ENCODE measurements around the gene EOLA2.
"Not testable (repeated sequence)": the region's sequence is repeated elsewhere in the genome, so short reads cannot be mapped to it uniquely, and the experiment has no call there.

EOLA2 gene

GRCh38 chrX:149932150-149932549, 6.1 kb downstream of the EOLA2 start:
- not testable (repeated sequence) for DNase-seq

DNA sequence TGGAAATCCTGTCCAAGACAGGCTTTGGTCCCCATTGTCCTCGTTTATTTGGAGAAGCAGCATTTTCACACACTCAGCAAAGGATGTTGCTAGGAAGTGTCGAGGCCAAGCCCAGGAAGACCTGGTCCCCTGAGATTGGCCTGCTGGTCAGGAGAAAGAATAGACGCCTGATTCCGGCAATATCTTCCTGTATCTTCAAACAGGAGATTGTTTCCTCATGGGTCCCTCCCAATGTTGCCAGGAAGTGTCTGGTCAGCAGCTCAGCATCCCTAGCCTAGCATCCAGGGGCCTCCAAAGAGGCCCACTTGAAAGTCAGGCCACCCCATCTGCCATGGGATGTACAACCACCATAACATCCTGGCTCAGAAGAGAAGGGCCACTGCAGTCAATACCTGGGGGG, 6.9 kb downstream of the EOLA2 start:
- DNase-seq, result not testable (repeated sequence)

DNA sequence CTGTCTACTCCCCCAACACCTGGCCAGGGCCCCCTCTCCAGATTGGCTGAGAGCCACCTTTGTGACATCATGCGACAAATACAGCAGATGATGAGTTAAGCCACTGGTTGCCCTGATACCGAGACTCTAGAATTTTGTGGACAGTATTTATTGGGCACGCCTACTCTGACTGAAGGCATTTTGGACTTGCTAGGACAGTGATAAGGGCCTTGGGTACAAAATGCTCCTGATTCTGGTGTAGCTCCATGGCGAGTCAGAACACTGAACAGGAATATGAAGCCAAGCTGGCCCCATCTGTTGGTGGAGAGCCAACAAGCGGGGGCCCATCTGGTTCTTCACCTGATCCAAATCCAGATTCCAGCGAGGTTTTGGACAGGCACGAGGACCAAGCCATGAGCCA, 8.9 kb downstream of the EOLA2 start, which contains the start of gene HSFX4:
Gene HSFX4 (plus strand): TSS at position 174 of the 400 bp plus-strand sequence. CDS start 72 bp downstream, at position 246.
- not testable (repeated sequence) for DNase-seq

DNA sequence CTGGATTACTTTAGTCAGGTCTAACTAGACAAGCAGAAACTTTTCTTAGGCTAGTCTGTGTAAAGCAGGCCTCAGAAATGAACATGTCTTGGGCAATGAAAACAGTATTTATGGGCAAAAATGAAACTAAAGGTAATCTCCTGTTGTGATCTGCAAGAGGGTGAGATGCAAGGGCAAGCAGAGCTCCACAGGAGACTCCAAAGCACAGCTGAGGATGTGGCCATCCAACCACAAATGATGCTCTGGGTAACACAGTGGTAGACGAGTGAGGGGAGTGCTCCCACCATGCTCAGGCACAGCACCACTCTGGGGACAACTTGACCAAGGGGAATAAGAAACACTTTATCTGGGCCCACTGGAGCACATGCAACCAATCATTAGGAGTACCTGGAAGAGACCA, 9.7 kb downstream of the EOLA2 start:
- DNase-seq, result not testable (repeated sequence)

GRCh38 chrX:149927964-149928258, 10.4 kb downstream of the EOLA2 start:
- not testable (repeated sequence) for DNase-seq

- not testable (repeated sequence) for DNase-seq
These were observed 10.9 kb downstream of the EOLA2 start for GRCh38 chrX:149927245-149927963.

- not testable (repeated sequence) for DNase-seq
These were observed 13.9 kb downstream of the EOLA2 start for GRCh38 chrX:149924434-149924833.

GRCh38 chrX:149923836-149924235, 14.5 kb downstream of the EOLA2 start:
- DNase-seq, result not testable (repeated sequence)

- DNase-seq, result no peak
These were observed 21.4 kb downstream of the EOLA2 start for GRCh38 chrX:149916745-149917392.

- no peak for DNase-seq
These were observed 28.1 kb downstream of the EOLA2 start for GRCh38 chrX:149910178-149910695.

GRCh38 chrX:149909324-149910177, 28.7 kb downstream of the EOLA2 start:
- no peak for DNase-seq

DNA sequence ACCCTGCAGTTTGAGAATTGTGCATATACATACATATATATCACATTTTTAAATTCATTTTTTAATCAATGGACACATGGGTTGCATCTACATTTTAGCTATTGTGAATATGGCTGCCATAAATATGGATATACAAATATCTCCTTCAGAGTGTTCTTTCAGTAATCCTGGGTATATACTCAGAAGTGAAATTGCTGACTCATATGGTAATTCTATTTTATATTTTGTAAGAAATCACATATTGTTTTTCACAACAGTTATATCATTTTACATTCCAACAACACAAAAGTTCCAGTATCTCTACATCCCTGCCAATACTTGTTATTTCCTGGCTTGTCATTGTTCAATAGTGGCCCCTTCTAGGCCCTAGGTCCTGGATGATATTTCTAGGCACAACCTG, 29.6 kb downstream of the EOLA2 start:
- no peak for DNase-seq

GRCh38 chrX:149908308-149908707, 30.0 kb downstream of the EOLA2 start:
- DNase-seq, result no peak

DNA sequence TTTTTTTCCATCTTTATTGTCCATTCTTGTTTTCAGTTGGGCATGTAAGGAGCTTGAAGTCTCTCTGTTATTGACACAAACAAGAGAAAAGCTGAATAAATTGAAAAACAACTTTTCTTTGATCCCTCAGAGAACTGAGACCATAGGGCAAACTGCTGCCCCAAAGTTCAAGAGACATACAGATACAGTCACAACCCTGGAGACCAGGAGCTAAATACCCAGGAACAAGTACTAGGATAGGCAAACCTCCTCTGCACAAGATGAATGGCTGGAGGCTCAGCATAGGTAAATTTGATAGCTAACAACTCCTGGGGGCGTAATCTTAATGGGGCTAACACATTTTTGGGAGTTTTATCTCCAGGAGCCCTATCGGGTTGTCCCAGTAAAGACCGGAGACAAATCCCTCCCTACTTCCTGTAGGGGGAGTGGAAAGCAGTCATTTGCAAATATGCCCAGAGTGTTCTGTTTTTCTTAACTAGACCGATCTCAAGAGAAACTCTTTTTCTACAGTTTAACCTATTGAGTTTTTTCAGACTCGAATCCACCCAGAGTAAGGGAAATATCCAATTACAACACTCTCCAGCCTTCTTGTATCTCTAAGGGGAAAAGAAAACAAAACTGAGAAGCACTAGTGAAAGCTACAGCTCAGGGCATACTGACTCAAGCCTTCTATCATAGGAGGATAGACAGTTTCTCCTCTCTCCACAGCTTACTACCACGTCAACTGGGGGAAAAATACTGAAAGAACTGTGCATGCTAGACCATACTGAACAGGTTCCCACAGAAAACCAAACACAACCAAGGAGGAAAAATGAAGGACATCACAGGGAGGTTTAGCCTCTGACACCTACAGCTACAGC, 34.2 kb downstream of the EOLA2 start:
- no peak for DNase-seq

- no peak for DNase-seq
These were observed 39.7 kb downstream of the EOLA2 start for GRCh38 chrX:149898554-149898953.

GRCh38 chrX:149890828-149891227, 47.5 kb downstream of the EOLA2 start:
- DNase-seq, result not testable (repeated sequence)
